Ishikawa (cell line): Measurements from ENCODE around the gene WSCD1.

Source experiments
- CEBPB ChIP-seq: IDR thresholded peaks from 2 replicates; pipeline ENCODE4 v1.6.1; 2012
- EGR1 ChIP-seq: IDR thresholded peaks from 2 replicates; pipeline ENCODE4 v1.6.1; 2012
- EP300 ChIP-seq: IDR thresholded peaks from 2 replicates; pipeline ENCODE4 v1.6.1; 2012; ENCODE audit warnings: borderline replicate concordance
- FOXM1 ChIP-seq: IDR thresholded peaks from 2 replicates; pipeline ENCODE4 v1.6.1; 2012; ENCODE audit warnings: low read depth, borderline replicate concordance
- NFIC ChIP-seq: IDR thresholded peaks from 2 replicates; pipeline ENCODE4 v1.6.1; 2012
- RAD21 ChIP-seq: IDR thresholded peaks from 2 replicates; pipeline ENCODE4 v1.6.1; 2012; ENCODE audit warnings: low read depth
- TAF1 ChIP-seq: IDR thresholded peaks from 2 replicates; pipeline ENCODE4 v1.6.1; 2012; ENCODE audit warnings: low read depth, mild to moderate bottlenecking
- TCF12 ChIP-seq: IDR thresholded peaks from 2 replicates; pipeline ENCODE4 v1.6.1; 2012; ENCODE audit warnings: low read depth
- TEAD4 ChIP-seq: IDR thresholded peaks from 2 replicates; pipeline ENCODE4 v1.6.1; 2012
- YY1 ChIP-seq: IDR thresholded peaks from 2 replicates; pipeline ENCODE4 v1.6.1; 2012; ENCODE audit warnings: low read depth
- TF ChIP-seq, protein P1 (sequence below): IDR thresholded peaks from 2 replicates; pipeline ENCODE4 v1.6.1; 2012
- TF ChIP-seq, protein P2 (sequence below): IDR thresholded peaks from 2 replicates; pipeline ENCODE4 v1.6.1; 2012; ENCODE audit warnings: low read depth, mild to moderate bottlenecking

- TF ChIP-seq FOXM1 (no peak), YY1 (no peak), RAD21 (no peak), TCF12 (no peak), EP300 (no peak), EGR1 (no peak), NFIC (no peak), TAF1 (no peak), TEAD4 (no peak), CEBPB (no peak)
- TF ChIP-seq, protein P1, sequence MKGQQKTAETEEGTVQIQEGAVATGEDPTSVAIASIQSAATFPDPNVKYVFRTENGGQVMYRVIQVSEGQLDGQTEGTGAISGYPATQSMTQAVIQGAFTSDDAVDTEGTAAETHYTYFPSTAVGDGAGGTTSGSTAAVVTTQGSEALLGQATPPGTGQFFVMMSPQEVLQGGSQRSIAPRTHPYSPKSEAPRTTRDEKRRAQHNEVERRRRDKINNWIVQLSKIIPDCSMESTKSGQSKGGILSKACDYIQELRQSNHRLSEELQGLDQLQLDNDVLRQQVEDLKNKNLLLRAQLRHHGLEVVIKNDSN = no peak
- TF ChIP-seq, protein P2, sequence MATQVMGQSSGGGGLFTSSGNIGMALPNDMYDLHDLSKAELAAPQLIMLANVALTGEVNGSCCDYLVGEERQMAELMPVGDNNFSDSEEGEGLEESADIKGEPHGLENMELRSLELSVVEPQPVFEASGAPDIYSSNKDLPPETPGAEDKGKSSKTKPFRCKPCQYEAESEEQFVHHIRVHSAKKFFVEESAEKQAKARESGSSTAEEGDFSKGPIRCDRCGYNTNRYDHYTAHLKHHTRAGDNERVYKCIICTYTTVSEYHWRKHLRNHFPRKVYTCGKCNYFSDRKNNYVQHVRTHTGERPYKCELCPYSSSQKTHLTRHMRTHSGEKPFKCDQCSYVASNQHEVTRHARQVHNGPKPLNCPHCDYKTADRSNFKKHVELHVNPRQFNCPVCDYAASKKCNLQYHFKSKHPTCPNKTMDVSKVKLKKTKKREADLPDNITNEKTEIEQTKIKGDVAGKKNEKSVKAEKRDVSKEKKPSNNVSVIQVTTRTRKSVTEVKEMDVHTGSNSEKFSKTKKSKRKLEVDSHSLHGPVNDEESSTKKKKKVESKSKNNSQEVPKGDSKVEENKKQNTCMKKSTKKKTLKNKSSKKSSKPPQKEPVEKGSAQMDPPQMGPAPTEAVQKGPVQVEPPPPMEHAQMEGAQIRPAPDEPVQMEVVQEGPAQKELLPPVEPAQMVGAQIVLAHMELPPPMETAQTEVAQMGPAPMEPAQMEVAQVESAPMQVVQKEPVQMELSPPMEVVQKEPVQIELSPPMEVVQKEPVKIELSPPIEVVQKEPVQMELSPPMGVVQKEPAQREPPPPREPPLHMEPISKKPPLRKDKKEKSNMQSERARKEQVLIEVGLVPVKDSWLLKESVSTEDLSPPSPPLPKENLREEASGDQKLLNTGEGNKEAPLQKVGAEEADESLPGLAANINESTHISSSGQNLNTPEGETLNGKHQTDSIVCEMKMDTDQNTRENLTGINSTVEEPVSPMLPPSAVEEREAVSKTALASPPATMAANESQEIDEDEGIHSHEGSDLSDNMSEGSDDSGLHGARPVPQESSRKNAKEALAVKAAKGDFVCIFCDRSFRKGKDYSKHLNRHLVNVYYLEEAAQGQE = no peak
These were observed 29.3 kb downstream of the WSCD1 start for GRCh38 chr17:6099492-6099891.
